ENCODE measurements around the gene CACNA2D3. TPM values are rescaled to one million over a fixed set of nuclear protein-coding genes. Genes with fewer than 3 reads are reported as not detected.

CACNA2D3 gene
- total and polyA plus RNA-seq, 2 experiments from 2014 or later, result 1.1 to 2.5 TPM

DNA sequence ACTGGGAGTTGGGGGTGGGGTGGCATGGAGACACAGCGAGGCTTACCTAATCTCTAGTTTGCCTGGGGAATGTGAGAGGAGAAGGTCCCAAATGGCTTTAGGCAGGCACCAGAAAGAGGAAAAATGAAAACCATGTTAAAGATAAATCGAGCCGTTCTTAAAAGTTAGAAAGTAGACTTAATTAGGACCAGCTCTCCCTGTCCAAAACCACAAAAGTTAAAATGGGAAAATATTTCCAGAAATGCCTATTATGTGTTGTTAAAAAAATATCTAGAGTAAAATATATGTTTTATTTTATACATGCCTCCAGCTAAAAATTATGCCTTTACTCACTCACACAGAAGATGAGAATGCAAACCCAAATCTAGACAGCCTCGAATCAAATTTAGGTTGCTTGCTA, 755.4 kb downstream of the CACNA2D3 start:
- Histone ChIP-seq H3K9me2 (replicated peaks; ENCODE audit: insufficient read depth) (no peaks in the 10 kb centered on the region), H3K4me3 (no peak overlapping the region), H2AFZ (no peak overlapping the region), H3K27me3 (no peaks in the 10 kb centered on the region), H3K4me1 (ENCODE audit: insufficient read depth) (peaks cover 3% of the 10 kb centered on the region), H3K27ac (no peak overlapping the region), H4K20me1 (ENCODE audit: insufficient read depth, poor library complexity, severe bottlenecking) (no peaks in the 10 kb centered on the region), H3K79me2 (no peaks in the 10 kb centered on the region), H3K4me2 (no peak overlapping the region), H3K36me3 (replicated peaks; ENCODE audit: insufficient read depth, low read depth) (no peaks in the 10 kb centered on the region), H3K9me3 (ENCODE audit: low read depth) (no peaks in the 10 kb centered on the region)
- WGBS (ENCODE audit: low lambda C conversion rate, missing lambda C conversion rate), result 59% methylated on average over 4 of the region's 4 CpGs
- TF ChIP-seq, protein P1, sequence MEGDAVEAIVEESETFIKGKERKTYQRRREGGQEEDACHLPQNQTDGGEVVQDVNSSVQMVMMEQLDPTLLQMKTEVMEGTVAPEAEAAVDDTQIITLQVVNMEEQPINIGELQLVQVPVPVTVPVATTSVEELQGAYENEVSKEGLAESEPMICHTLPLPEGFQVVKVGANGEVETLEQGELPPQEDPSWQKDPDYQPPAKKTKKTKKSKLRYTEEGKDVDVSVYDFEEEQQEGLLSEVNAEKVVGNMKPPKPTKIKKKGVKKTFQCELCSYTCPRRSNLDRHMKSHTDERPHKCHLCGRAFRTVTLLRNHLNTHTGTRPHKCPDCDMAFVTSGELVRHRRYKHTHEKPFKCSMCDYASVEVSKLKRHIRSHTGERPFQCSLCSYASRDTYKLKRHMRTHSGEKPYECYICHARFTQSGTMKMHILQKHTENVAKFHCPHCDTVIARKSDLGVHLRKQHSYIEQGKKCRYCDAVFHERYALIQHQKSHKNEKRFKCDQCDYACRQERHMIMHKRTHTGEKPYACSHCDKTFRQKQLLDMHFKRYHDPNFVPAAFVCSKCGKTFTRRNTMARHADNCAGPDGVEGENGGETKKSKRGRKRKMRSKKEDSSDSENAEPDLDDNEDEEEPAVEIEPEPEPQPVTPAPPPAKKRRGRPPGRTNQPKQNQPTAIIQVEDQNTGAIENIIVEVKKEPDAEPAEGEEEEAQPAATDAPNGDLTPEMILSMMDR (IDR thresholded peaks at IDR 0.05; ENCODE audit: poor library complexity), result no peak
- TF ChIP-seq EZH2phosphoT487 (IDR thresholded peaks at IDR 0.05; ENCODE audit: low read depth, severe bottlenecking, unreplicated experiment), result no peak
- no peak for TF ChIP-seq EZH2 (IDR thresholded peaks at IDR 0.05; ENCODE audit: borderline replicate concordance)
- DNase-seq (ENCODE audit: low spot score), result no peak

GRCh38 chr3:54878145-54878544, 755.8 kb downstream of the CACNA2D3 start:
- Histone ChIP-seq H3K4me2 (no peak overlapping the region), H3K79me2 (no peaks in the 10 kb centered on the region), H3K27me3 (no peaks in the 10 kb centered on the region), H3K27ac (no peak overlapping the region), H3K4me3 (no peak overlapping the region), H3K9me2 (replicated peaks; ENCODE audit: insufficient read depth) (no peaks in the 10 kb centered on the region), H3K9me3 (ENCODE audit: low read depth) (no peaks in the 10 kb centered on the region), H2AFZ (no peak overlapping the region), H3K36me3 (replicated peaks; ENCODE audit: insufficient read depth, low read depth) (no peaks in the 10 kb centered on the region), H4K20me1 (ENCODE audit: insufficient read depth, poor library complexity, severe bottlenecking) (no peaks in the 10 kb centered on the region), H3K4me1 (ENCODE audit: insufficient read depth) (peaks cover 3% of the 10 kb centered on the region)
- WGBS (ENCODE audit: low lambda C conversion rate, missing lambda C conversion rate), result 56% methylated on average over 7 of the region's 7 CpGs
- DNase-seq (ENCODE audit: low spot score), result no peak
- no peak for TF ChIP-seq EZH2phosphoT487 (IDR thresholded peaks at IDR 0.05; ENCODE audit: low read depth, severe bottlenecking, unreplicated experiment)
- TF ChIP-seq EZH2 (IDR thresholded peaks at IDR 0.05; ENCODE audit: borderline replicate concordance), result no peak
- TF ChIP-seq, protein P1 (IDR thresholded peaks at IDR 0.05; ENCODE audit: poor library complexity), result no peak

DNA sequence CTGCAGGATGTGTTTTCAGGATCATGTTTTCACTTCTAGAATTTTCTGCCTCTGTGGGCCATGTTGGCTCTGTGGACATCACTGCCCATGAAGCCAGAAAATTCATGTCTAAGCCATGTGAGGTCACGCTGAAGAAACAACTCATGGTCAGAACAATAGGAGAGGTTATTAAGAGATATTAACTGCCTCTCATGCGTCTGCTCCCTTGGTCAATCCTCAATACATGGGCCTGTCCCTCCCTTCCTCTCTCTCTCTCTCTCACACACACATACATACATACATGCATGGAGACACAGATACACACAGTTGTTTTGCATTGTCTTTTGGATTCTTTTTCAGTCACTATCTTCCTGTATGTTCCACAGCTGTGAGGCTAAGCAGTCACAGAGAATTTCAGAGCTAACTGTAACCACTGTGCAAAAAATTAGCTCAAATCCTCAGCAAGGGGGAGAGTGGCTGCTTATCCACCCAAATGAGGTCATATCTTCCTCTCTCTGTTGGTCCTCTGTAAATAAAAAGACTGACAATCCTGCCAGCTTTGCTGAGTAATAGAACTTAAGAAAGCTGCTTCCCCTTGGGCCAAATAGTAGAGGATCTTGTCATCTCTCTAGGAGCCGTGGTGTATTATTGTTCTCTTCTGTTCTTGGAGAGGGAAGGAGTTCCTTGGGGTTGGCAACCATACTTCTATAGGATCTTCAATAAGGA, 759.9 kb downstream of the CACNA2D3 start:
- H3K4me1 ChIP-seq (ENCODE audit: insufficient read depth), result peaks cover 3% of the 10 kb centered on the region
- TF ChIP-seq, protein P1 (IDR thresholded peaks at IDR 0.05; ENCODE audit: poor library complexity), result no peak
- TF ChIP-seq EZH2phosphoT487 (IDR thresholded peaks at IDR 0.05; ENCODE audit: low read depth, severe bottlenecking, unreplicated experiment), result no peak
- TF ChIP-seq EZH2 (IDR thresholded peaks at IDR 0.05; ENCODE audit: borderline replicate concordance), result no peak
- peak; percentile 51 for DNase-seq (ENCODE audit: low spot score)
- 48% methylated on average over 3 of the region's 3 CpGs for WGBS (ENCODE audit: low lambda C conversion rate, missing lambda C conversion rate)
- H3K36me3 ChIP-seq (replicated peaks; ENCODE audit: insufficient read depth, low read depth), result no peaks in the 10 kb centered on the region
- H3K9me2 ChIP-seq (replicated peaks; ENCODE audit: insufficient read depth), result no peaks in the 10 kb centered on the region
- no peaks in the 10 kb centered on the region for H3K79me2 ChIP-seq
- no peaks in the 10 kb centered on the region for H4K20me1 ChIP-seq (ENCODE audit: insufficient read depth, poor library complexity, severe bottlenecking)
- H3K27ac ChIP-seq, result peak overlapping the region; percentile 45
- no peaks in the 10 kb centered on the region for H3K9me3 ChIP-seq (ENCODE audit: low read depth)
- H3K4me2 ChIP-seq, result no peak overlapping the region
- H2AFZ ChIP-seq, result no peak overlapping the region
- H3K27me3 ChIP-seq, result no peaks in the 10 kb centered on the region
- H3K4me3 ChIP-seq, result no peak overlapping the region

Data from hepatocyte (in vitro differentiated cells).